H1 (cell line): ENCODE results near the gene GIPC1. TPM values are rescaled to one million over a fixed set of nuclear protein-coding genes. Genes with fewer than 3 reads are reported as not detected.

Source experiments
- CTCF ChIA-PET: fragments of 300-600 bp; sonication (Branson Sonifier 250); formaldehyde crosslinking; loops from one replicate; lab custom pipeline; 2021; ENCODE audit not compliant: partially characterized antibody; lab: Charles Lee
- POLR2A ChIA-PET: fragments of 300-600 bp; sonication (Branson Sonifier 250); formaldehyde crosslinking; loops from one replicate; lab custom pipeline; 2021; ENCODE audit warnings: inconsistent platforms; ENCODE audit not compliant: partially characterized antibody; lab: Charles Lee
- DNase-seq, 2 experiments: peaks; one replicate each; pipeline versions ENCODE4 v3.0.0 to v3.0.0-alpha.2; 2010 to 2022; ENCODE audit warnings: low spot score in 2 of 2, low read depth in 1 of 2, mixed read lengths in 1 of 2
- FAIRE-seq: peaks from 2 replicates; lab custom pipeline; 2011; peaks lifted over from hg19 to GRCh38; lab: Jason Lieb, UNC
- H2AFZ ChIP-seq: 2 replicates; pipeline ENCODE4 v1.8.1; 2012; ENCODE audit warnings: low read length, inconsistent platforms
- H2AK5ac ChIP-seq: 2 replicates; pipeline ENCODE4 v1.6.1; 2013; ENCODE audit warnings: low read depth, low read length
- H2BK120ac ChIP-seq: replicated peaks from 2 replicates; pipeline ENCODE3; 2013; ENCODE audit warnings: low read depth, low read length, inconsistent platforms
- H2BK12ac ChIP-seq: 2 replicates; pipeline ENCODE4 v1.6.1; 2013; ENCODE audit warnings: low read depth, low read length
- H2BK15ac ChIP-seq: 2 replicates; pipeline ENCODE4 v1.6.1; 2013; ENCODE audit warnings: low read length
- H2BK20ac ChIP-seq: 2 replicates; pipeline ENCODE4 v1.6.1; 2013; ENCODE audit warnings: low read length
- H2BK5ac ChIP-seq: 2 replicates; pipeline ENCODE4 v1.6.1; 2013; ENCODE audit warnings: low read depth, low read length
- H3K14ac ChIP-seq: 2 replicates; pipeline ENCODE4 v1.6.1; 2013; ENCODE audit warnings: inconsistent platforms; ENCODE audit not compliant: insufficient read length
- H3K18ac ChIP-seq: 2 replicates; pipeline ENCODE4 v1.6.1; 2013; ENCODE audit warnings: low read length; ENCODE audit errors: extremely low read depth
- H3K23ac ChIP-seq: 2 replicates; pipeline ENCODE4 v1.6.1; 2013; ENCODE audit warnings: inconsistent platforms; ENCODE audit not compliant: insufficient read length
- H3K23me2 ChIP-seq: 2 replicates; pipeline ENCODE4 v1.6.1; 2013; ENCODE audit warnings: low read depth, low read length
- H3K27ac ChIP-seq: 2 replicates; pipeline ENCODE4 v1.6.1; 2011; ENCODE audit warnings: low read depth, low read length, inconsistent platforms
- H3K27me3 ChIP-seq, 4 experiments: replicated peaks in 1 of 4; 1 replicate in 1 of 4; 2 replicates in 3 of 4; pipeline versions ENCODE4 v1.6.1 to v1.8.1; 2011 to 2013; ENCODE audit warnings: low read length in 3 of 4, mild to moderate bottlenecking in 3 of 4, inconsistent platforms in 2 of 4, mixed read lengths in 2 of 4, moderate library complexity in 1 of 4; ENCODE audit not compliant: control insufficient read depth in 3 of 4, insufficient read depth in 3 of 4; ENCODE audit errors: extremely low read depth in 1 of 4
- H3K36me3 ChIP-seq, 4 experiments: 2 replicates each; pipeline versions ENCODE4 v1.6.1 to v1.8.1; 2011 to 2013; ENCODE audit warnings: mild to moderate bottlenecking in 4 of 4, low read length in 3 of 4, moderate library complexity in 2 of 4, control low read depth in 1 of 4, inconsistent platforms in 1 of 4; ENCODE audit not compliant: insufficient read depth in 4 of 4, control insufficient read depth in 2 of 4
- H3K4ac ChIP-seq: replicated peaks from 2 replicates; pipeline ENCODE3; 2013; ENCODE audit warnings: low read length, low read depth, mixed read lengths, inconsistent platforms; ENCODE audit not compliant: insufficient read length
- H3K4me1 ChIP-seq, 4 experiments: replicated peaks in 1 of 4; 1 replicate in 1 of 4; 2 replicates in 3 of 4; pipeline versions ENCODE4 v1.6.1 to v1.8.1; 2011 to 2013; ENCODE audit warnings: low read length in 3 of 4, inconsistent platforms in 2 of 4, mixed read lengths in 1 of 4; ENCODE audit not compliant: insufficient read depth in 4 of 4, control insufficient read depth in 3 of 4
- H3K4me2 ChIP-seq, 2 experiments: 2 replicates each; pipeline versions ENCODE4 v1.6.1 to v1.8.1; 2011 to 2013; ENCODE audit warnings: low read depth in 2 of 2, low read length in 2 of 2, control low read depth in 1 of 2, inconsistent platforms in 1 of 2, mild to moderate bottlenecking in 1 of 2; ENCODE audit not compliant: insufficient read depth in 1 of 2
- H3K4me3 ChIP-seq, 4 experiments: fragments of 200-600, 300-600 bp in 1 of 4; sonication (generic), shearing (Covaris generic), sonication (Bioruptor Twin) in 1 of 4; 2 replicates each; pipeline versions ENCODE4 v1.5.1 to v1.8.1; 2011 to 2016; ENCODE audit warnings: low read length in 4 of 4, low read depth in 3 of 4, control low read depth in 2 of 4, inconsistent platforms in 2 of 4, mild to moderate bottlenecking in 2 of 4, mixed read lengths in 1 of 4, moderate library complexity in 1 of 4; ENCODE audit not compliant: insufficient read depth in 2 of 4; ENCODE audit errors: extremely low read depth in 1 of 4
- H3K56ac ChIP-seq: replicated peaks from 2 replicates; pipeline ENCODE3; 2013; ENCODE audit warnings: low read depth, mild to moderate bottlenecking, mixed read lengths, low read length, inconsistent platforms; ENCODE audit not compliant: insufficient read length
- H3K79me1 ChIP-seq: 2 replicates; pipeline ENCODE4 v1.6.1; 2013; ENCODE audit warnings: low read depth, low read length, control low read depth
- H3K79me2 ChIP-seq, 2 experiments: 2 replicates each; pipeline versions ENCODE4 v1.6.1 to v1.8.1; 2012 to 2013; ENCODE audit warnings: low read length in 2 of 2, mild to moderate bottlenecking in 2 of 2, inconsistent platforms in 1 of 2; ENCODE audit not compliant: insufficient read depth in 2 of 2, control insufficient read depth in 1 of 2
- H3K9ac ChIP-seq, 4 experiments: replicated peaks in 1 of 4; 1 replicate in 1 of 4; 2 replicates in 3 of 4; pipeline versions ENCODE4 v1.6.1 to v1.8.1; 2011 to 2013; ENCODE audit warnings: low read depth in 3 of 4, low read length in 3 of 4, control low read depth in 2 of 4, mild to moderate bottlenecking in 2 of 4, moderate library complexity in 2 of 4, inconsistent platforms in 1 of 4; ENCODE audit errors: extremely low read depth in 1 of 4
- H3K9me3 ChIP-seq, 2 experiments: 2 replicates each; pipeline versions ENCODE4 v1.6.1 to v1.8.1; 2012 to 2013; ENCODE audit warnings: mild to moderate bottlenecking in 2 of 2, moderate library complexity in 2 of 2, control low read depth in 1 of 2, inconsistent platforms in 1 of 2, low read depth in 1 of 2, low read length in 1 of 2, mixed read lengths in 1 of 2; ENCODE audit not compliant: insufficient read depth in 2 of 2
- H4K20me1 ChIP-seq, 2 experiments: replicated peaks in 1 of 2; 2 replicates each; pipeline versions ENCODE3 to v1.8.1; 2011 to 2013; ENCODE audit warnings: inconsistent platforms in 2 of 2, low read length in 2 of 2, mild to moderate bottlenecking in 1 of 2; ENCODE audit not compliant: insufficient read depth in 2 of 2, control insufficient read depth in 1 of 2
- H4K5ac ChIP-seq: 2 replicates; pipeline ENCODE4 v1.6.1; 2013; ENCODE audit warnings: low read length, low read depth, mixed read lengths, inconsistent platforms; ENCODE audit not compliant: insufficient read length
- H4K8ac ChIP-seq: 2 replicates; pipeline ENCODE4 v1.8.0; 2013; ENCODE audit warnings: mild to moderate bottlenecking, moderate library complexity, low read length, inconsistent platforms; ENCODE audit not compliant: insufficient read depth; ENCODE audit errors: extremely low read depth
- H4K91ac ChIP-seq: replicated peaks from 2 replicates; pipeline ENCODE3; 2013; ENCODE audit warnings: low read length, mixed read lengths, inconsistent platforms; ENCODE audit not compliant: insufficient read length
- CBX8 ChIP-seq: fragments of 300-800, 300-1000 bp; sonication (generic); IDR thresholded peaks from 2 replicates; pipeline ENCODE4 v1.7.1; 2016; ENCODE audit warnings: low read depth, low read length, borderline replicate concordance
- CEBPB ChIP-seq: IDR thresholded peaks from 2 replicates; pipeline ENCODE4 v1.6.1; 2012; ENCODE audit warnings: low read depth, low read length
- GABPA ChIP-seq: IDR thresholded peaks from 2 replicates; pipeline ENCODE4 v1.6.1; 2011; ENCODE audit warnings: mild to moderate bottlenecking, low read length, moderate library complexity, borderline replicate concordance; ENCODE audit not compliant: insufficient read depth
- JUN ChIP-seq: IDR thresholded peaks from 2 replicates; pipeline ENCODE4 v1.6.1; 2011; ENCODE audit warnings: low read depth, mild to moderate bottlenecking, improper control_type of control experiment, low read length
- USF2 ChIP-seq: IDR thresholded peaks from 2 replicates; pipeline ENCODE4 v1.6.1; 2011; ENCODE audit warnings: low read length, improper control_type of control experiment
- WGBS, 2 experiments: shearing (Covaris generic) in 1 of 2; methylation state at CpG; one replicate each; pipeline versions ENCODE4 v1.1.6 to v1.1.7; 2013 to 2015; ENCODE audit warnings: low lambda C conversion rate in 2 of 2, mixed read lengths in 2 of 2, inconsistent platforms in 1 of 2, low coverage in 1 of 2, missing lambda C conversion rate in 1 of 2; ENCODE audit not compliant: insufficient replicate concordance in 2 of 2, insufficient coverage in 1 of 2, insufficient read length in 1 of 2; ENCODE audit errors: extremely low coverage in 1 of 2, missing lambda C conversion rate in 1 of 2; 5-methylcytosine and 5-hydroxymethylcytosine counted together
- polyA plus RNA-seq, 7 experiments: library from polyadenylated mRNA; depleted of rRNA in 3 of 7; stranded (reverse) in 5 of 7; unstranded in 2 of 7; fragments of >200 nt in 5 of 7; fragments of 200-250 nt in 2 of 7; gene quantifications; 1 replicate in 5 of 7; 2 replicates in 1 of 7; 4 replicates in 1 of 7; pipeline versions ENCODE4 v1.2.1 to v1.2.3, GENCODE V29; 2011 to 2013; ENCODE audit warnings: missing spikeins in 2 of 7, mixed read lengths in 2 of 7
- total RNA-seq: library from RNA; stranded (reverse); fragmentation: NEBNext Ultra II Directional; extraction: Animal tissue kit (Norgen Biotek cat#: 25700); gene quantifications from 2 replicates; pipeline ENCODE4 v1.2.1, GENCODE V29; 2021

GIPC1 gene
- total and polyA plus RNA-seq, 2 of the 8 experiments (the other 6 are each of a cell fraction or from before 2014, with no cell fraction given), result 65.6 to 72.0 TPM

- Histone ChIP-seq H3K23me2 (peaks cover 4% of the 10 kb centered on the region), H4K8ac (peak overlapping the region; percentile 73; the same call in 1 of the 2 replicates), H3K79me2 (no peaks in the 10 kb centered on the region), H3K18ac (no peak overlapping the region), H3K4me2 (no peak overlapping the region), H4K91ac (peak overlapping the region; percentile 27), H3K36me3 (peaks cover 5 to 12% (median 10%) of the 10 kb centered on the region in 4 experiments; a peak in 6 of 8 replicates), H2BK15ac (no peak overlapping the region), H3K56ac (no peak overlapping the region), H4K20me1 (peaks cover 0 to 6% of the 10 kb centered on the region in 2 experiments), H3K27ac (no peak overlapping the region), H3K14ac (no peak overlapping the region), H3K27me3 (no peaks in the 10 kb centered on the region), H2AK5ac (no peak overlapping the region; the same call in 1 of the 2 replicates), H2BK120ac (no peak overlapping the region), H3K23ac (no peak overlapping the region), H3K4ac (no peak overlapping the region), H3K9me3 (no peaks in the 10 kb centered on the region), H2BK5ac (no peak overlapping the region), H3K4me3 (no peak overlapping the region), H2BK20ac (no peak overlapping the region)
- 90% methylated on average over 24 of the region's 26 CpGs; no CpG with 5 or more reads in 1 of the 2 experiments for WGBS, 2 experiments
- no peak for FAIRE-seq
- ChIA-PET POLR2A (interaction anchor here (1.2 to 2.5 kb wide), 2 partner anchors 10 to 14 kb away, joined by 3 to 10 read pairs; no protein-coding TSS in a partner anchor), CTCF (interaction anchor here (0.7 to 4.7 kb wide), 3 partner anchors 10 to 77 kb away, joined by 3 to 34 read pairs (median 3); no protein-coding TSS in a partner anchor)
- TF ChIP-seq CEBPB, result peak; percentile 64
- TF ChIP-seq CBX8, result no peak
- no peak for TF ChIP-seq GABPA
- TF ChIP-seq USF2, result no peak
- no peak for TF ChIP-seq JUN
- TF ChIP-seq, all 59 proteins: peak for 1
- Histone ChIP-seq H2AFZ (no peak overlapping the region), H3K4me1 (peaks cover 0 to 33% (median 18%) of the 10 kb centered on the region in 4 experiments; a peak in 6 of 7 replicates), H2BK12ac (no peak overlapping the region), H4K5ac (no peak overlapping the region), H3K79me1 (no peaks in the 10 kb centered on the region), H3K9ac (no peak overlapping the region)
- peak in 1 of 2 experiments; percentile 50 for DNase-seq
These were observed 19.1 kb downstream of the GIPC1 start for GRCh38 chr19:14476673-14477401.
